Osteoblast (primary cell): ENCODE results near the gene SLC5A5. TPM values are rescaled to one million over a fixed set of nuclear protein-coding genes. Genes with fewer than 3 reads are reported as not detected.
"Not testable (repeated sequence)": the region's sequence is repeated elsewhere in the genome, so short reads cannot be mapped to it uniquely, and the experiment has no call there.

Experiments used
- DNase-seq: peaks from one replicate; pipeline ENCODE4 v3.0.0; 2011; ENCODE audit warnings: low spot score, mixed read lengths; ENCODE audit not compliant: insufficient read length; ENCODE audit errors: missing footprints
- H2AFZ ChIP-seq: 2 replicates; pipeline ENCODE4 v1.6.0; 2011; ENCODE audit warnings: mild to moderate bottlenecking, low read length
- H3K27ac ChIP-seq: 2 replicates; pipeline ENCODE4 v1.5.1; 2011; ENCODE audit warnings: mild to moderate bottlenecking, low read depth, low read length, moderate library complexity
- H3K27me3 ChIP-seq: 2 replicates; pipeline ENCODE4 v1.6.0; 2012; ENCODE audit warnings: mild to moderate bottlenecking, control low read depth, inconsistent platforms, low read length, moderate library complexity; ENCODE audit not compliant: insufficient read depth
- H3K36me3 ChIP-seq: 2 replicates; pipeline ENCODE4 v1.5.1; 2011; ENCODE audit warnings: mild to moderate bottlenecking, low read length, control low read depth, moderate library complexity; ENCODE audit not compliant: insufficient read depth
- H3K4me1 ChIP-seq: 2 replicates; pipeline ENCODE4 v1.5.1; 2011; ENCODE audit warnings: mild to moderate bottlenecking, low read length, control low read depth, moderate library complexity; ENCODE audit not compliant: insufficient read depth
- H3K4me2 ChIP-seq: 2 replicates; pipeline ENCODE4 v1.6.0; 2011; ENCODE audit warnings: mild to moderate bottlenecking, low read length; ENCODE audit not compliant: insufficient read depth
- H3K4me3 ChIP-seq: fragments of 200-600 bp; sonication (generic); 3 replicates; pipeline ENCODE4 v1.5.1; 2012; ENCODE audit warnings: mild to moderate bottlenecking, low read length, inconsistent platforms; ENCODE audit not compliant: insufficient read depth
- H3K79me2 ChIP-seq: 2 replicates; pipeline ENCODE4 v1.6.0; 2012; ENCODE audit warnings: mild to moderate bottlenecking, low read length, control low read depth, inconsistent platforms; ENCODE audit not compliant: insufficient read depth
- H3K9me3 ChIP-seq: 2 replicates; pipeline ENCODE4 v1.5.1; 2011; ENCODE audit warnings: low read depth, low read length, control low read depth
- H4K20me1 ChIP-seq: 2 replicates; pipeline ENCODE4 v1.6.0; 2012; ENCODE audit warnings: mild to moderate bottlenecking, low read length, control low read depth; ENCODE audit not compliant: insufficient read depth
- CTCF ChIP-seq: IDR thresholded peaks from 2 replicates; pipeline ENCODE4 v1.5.1; 2011; ENCODE audit warnings: mild to moderate bottlenecking, low read depth, low read length, moderate library complexity; ENCODE audit errors: extremely low read depth
- total RNA-seq: library from RNA; depleted of rRNA; stranded (reverse); fragments of >200 nt; gene quantifications from 2 replicates; pipeline ENCODE4 v1.2.3, GENCODE V29; 2012

Gene SLC5A5
- total RNA-seq, 1 donor: under 0.01 TPM

GRCh38 chr19:17908244-17908643 is 36.5 kb downstream of the SLC5A5 start:
- Histone ChIP-seq H4K20me1 (no peaks in the 10 kb centered on the region), H3K79me2 (no peaks in the 10 kb centered on the region), H3K27ac (no peak overlapping the region), H3K36me3 (no peaks in the 10 kb centered on the region), H3K4me2 (no peak overlapping the region), H3K27me3 (peaks cover 3% of the 10 kb centered on the region), H2AFZ (no peak overlapping the region), H3K4me1 (no peaks in the 10 kb centered on the region), H3K9me3 (peaks cover 2% of the 10 kb centered on the region), H3K4me3 (no peak overlapping the region)
- DNase-seq: no peak
- TF ChIP-seq CTCF: no peak

GRCh38 chr19:17909003-17909732 is 37.4 kb downstream of the SLC5A5 start:
- no peak overlapping the region for H2AFZ ChIP-seq
- no peaks in the 10 kb centered on the region for H3K36me3 ChIP-seq
- no peaks in the 10 kb centered on the region for H3K79me2 ChIP-seq
- H3K4me3 ChIP-seq: no peak overlapping the region
- no peaks in the 10 kb centered on the region for H4K20me1 ChIP-seq
- TF ChIP-seq CTCF: no peak
- H3K4me2 ChIP-seq: no peak overlapping the region
- DNase-seq: peak; percentile 31
- no peaks in the 10 kb centered on the region for H3K4me1 ChIP-seq
- no peak overlapping the region for H3K27ac ChIP-seq
- peaks cover 2% of the 10 kb centered on the region for H3K9me3 ChIP-seq
- peaks cover 3% of the 10 kb centered on the region for H3K27me3 ChIP-seq

- peaks cover 2% of the 10 kb centered on the region for H3K9me3 ChIP-seq
- no peak overlapping the region for H3K27ac ChIP-seq
- H3K27me3 ChIP-seq: peaks cover 3% of the 10 kb centered on the region
- no peaks in the 10 kb centered on the region for H3K79me2 ChIP-seq
- no peak overlapping the region for H3K4me3 ChIP-seq
- H3K36me3 ChIP-seq: no peaks in the 10 kb centered on the region
- no peaks in the 10 kb centered on the region for H4K20me1 ChIP-seq
- H3K4me1 ChIP-seq: no peaks in the 10 kb centered on the region
- H2AFZ ChIP-seq: no peak overlapping the region
- H3K4me2 ChIP-seq: no peak overlapping the region
- TF ChIP-seq CTCF: no peak
- DNase-seq: peak; percentile 62
Measured at GRCh38 chr19:17910791-17911360, 39.1 kb downstream of the SLC5A5 start.

GRCh38 chr19:17915940-17916593 is 44.3 kb downstream of the SLC5A5 start:
- H3K9me3 ChIP-seq: no peaks in the 10 kb centered on the region
- H3K4me3 ChIP-seq: no peak overlapping the region
- no peaks in the 10 kb centered on the region for H4K20me1 ChIP-seq
- H3K4me2 ChIP-seq: no peak overlapping the region
- DNase-seq: no peak
- no peaks in the 10 kb centered on the region for H3K79me2 ChIP-seq
- H3K4me1 ChIP-seq: no peaks in the 10 kb centered on the region
- TF ChIP-seq CTCF: no peak
- no peak overlapping the region for H3K27ac ChIP-seq
- no peaks in the 10 kb centered on the region for H3K27me3 ChIP-seq
- no peak overlapping the region for H2AFZ ChIP-seq
- H3K36me3 ChIP-seq: no peaks in the 10 kb centered on the region

- not testable (repeated sequence) for DNase-seq, H3K4me1 ChIP-seq, H3K4me3 ChIP-seq, H3K9me3 ChIP-seq, H4K20me1 ChIP-seq, H3K27ac ChIP-seq, H2AFZ ChIP-seq, H3K4me2 ChIP-seq, H3K79me2 ChIP-seq, H3K27me3 ChIP-seq, H3K36me3 ChIP-seq
Measured at GRCh38 chr19:17918151-17918550, 46.4 kb downstream of the SLC5A5 start.

GRCh38 chr19:17919122-17919521 is 47.4 kb downstream of the SLC5A5 start:
- not testable (repeated sequence) for H3K79me2 ChIP-seq, H3K9me3 ChIP-seq, H3K4me3 ChIP-seq, DNase-seq, H3K36me3 ChIP-seq, H3K27me3 ChIP-seq, H3K27ac ChIP-seq, H2AFZ ChIP-seq, H3K4me1 ChIP-seq, H3K4me2 ChIP-seq, H4K20me1 ChIP-seq
